Head of caudate nucleus (tissue), 42 donors: ENCODE measurements around the gene TIMP3.
A peak's percentile ranks its signal among the peaks of the same experiment; 100 is the strongest.

Experiments used
- DNase-seq, 42 donors: peaks; one replicate each; pipeline versions ENCODE4 v3.0.0 to v3.0.0-alpha.2; 2020 to 2021; ENCODE audit warnings: mixed read lengths in 7 of 42
- intact Hi-C: fragments of 100-400 bp; cut with DNase I; formaldehyde crosslinking; loops from one replicate; pipeline ENCODE4 v1.15.0; 2022

Gene TIMP3

DNA sequence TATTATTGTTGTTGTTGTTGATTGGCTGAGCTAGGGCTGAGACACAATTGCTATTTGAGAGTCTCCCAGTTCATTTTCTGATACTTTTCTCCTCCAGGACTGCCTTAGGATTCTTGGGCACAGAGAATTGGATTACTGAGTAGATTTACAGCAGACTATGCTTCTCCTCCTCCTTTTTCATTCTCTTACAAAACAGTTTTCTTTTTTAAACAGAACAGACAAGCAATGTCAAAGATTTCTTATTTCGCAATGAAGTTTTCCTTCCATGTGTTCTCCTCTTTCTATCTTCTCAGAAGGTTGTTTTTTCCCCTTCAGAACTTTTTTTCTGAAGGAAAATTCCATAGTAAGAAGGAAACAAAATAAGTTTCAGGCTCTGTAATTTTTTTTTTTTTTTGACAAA lies 19.8 kb upstream of the TIMP3 start:
- DNase-seq = no peak
- intact Hi-C loops = no loop called here

- intact Hi-C loops = no loop called here
- no peak for DNase-seq
These were observed 16.0 kb upstream of the TIMP3 start for GRCh38 chr22:32785321-32786026.

- intact Hi-C loops = no loop called here
- no peak for DNase-seq
These were observed 15.5 kb upstream of the TIMP3 start for GRCh38 chr22:32786027-32786418.

- DNase-seq = peak in 2 of 42 donors; percentile 9 to 18
- intact Hi-C loops = no loop called here
These were observed 12.4 kb upstream of the TIMP3 start for GRCh38 chr22:32788904-32789624.

DNA sequence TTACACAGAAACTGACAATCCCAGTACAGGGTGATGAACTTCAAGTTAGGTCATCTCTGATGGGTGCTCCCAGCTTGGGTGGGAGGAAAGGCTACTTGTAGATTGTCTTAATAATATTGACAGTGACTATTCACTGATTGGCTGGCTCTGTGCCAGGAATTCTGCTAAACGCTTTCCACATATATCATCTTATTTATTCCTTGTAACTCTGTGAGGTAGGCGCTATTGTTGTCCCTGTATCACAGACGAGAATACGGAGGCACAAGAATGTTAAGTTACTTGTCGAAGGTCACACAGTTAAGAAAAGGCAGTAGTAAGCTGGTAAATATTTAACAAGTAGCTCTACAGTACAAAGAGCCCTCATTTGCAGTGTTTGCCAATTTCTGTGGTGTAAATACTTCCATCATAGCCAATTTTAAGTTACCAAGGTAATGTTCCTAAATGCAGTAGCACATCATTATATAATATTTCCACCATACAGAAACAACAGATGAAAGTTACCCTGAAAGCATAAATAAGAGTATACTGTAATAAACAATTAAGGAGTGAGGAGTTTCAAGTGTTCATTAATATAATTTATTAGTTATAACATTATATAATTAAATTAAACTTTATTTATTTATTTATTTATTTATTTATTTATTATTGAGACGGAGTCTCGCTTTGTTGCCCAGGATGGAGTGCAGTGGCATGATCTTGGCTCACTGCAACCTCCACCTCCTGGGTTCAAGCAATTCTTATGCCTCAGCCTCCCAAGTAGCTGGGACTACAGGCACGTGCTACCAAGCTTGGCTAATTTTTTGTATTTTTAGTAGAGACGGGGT lies 11.5 kb upstream of the TIMP3 start:
- intact Hi-C loops = no loop called here
- DNase-seq = no peak

DNA sequence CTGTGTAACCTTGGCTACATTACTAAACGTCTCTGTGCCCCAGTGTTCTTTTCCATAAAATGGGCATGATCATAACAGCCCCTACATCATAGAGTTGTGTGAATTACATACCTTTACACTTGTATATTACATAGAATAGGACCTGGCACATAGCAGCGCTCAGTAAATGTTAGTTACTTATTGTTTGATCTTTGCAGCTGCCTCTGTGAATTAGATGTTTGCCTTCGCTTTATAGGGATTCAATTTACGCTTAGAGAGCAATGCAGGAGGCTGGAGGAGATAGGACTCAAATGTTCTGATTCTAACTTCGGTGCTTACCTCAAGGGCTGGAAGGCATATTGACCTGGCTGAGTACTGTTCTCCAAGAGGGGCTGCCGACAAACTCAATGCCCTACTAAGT lies 10.4 kb upstream of the TIMP3 start:
- DNase-seq = no peak
- intact Hi-C loops = no loop called here

- no peak for DNase-seq
- intact Hi-C loops = no loop called here
These were observed 10.0 kb upstream of the TIMP3 start for GRCh38 chr22:32791485-32791884.

DNA sequence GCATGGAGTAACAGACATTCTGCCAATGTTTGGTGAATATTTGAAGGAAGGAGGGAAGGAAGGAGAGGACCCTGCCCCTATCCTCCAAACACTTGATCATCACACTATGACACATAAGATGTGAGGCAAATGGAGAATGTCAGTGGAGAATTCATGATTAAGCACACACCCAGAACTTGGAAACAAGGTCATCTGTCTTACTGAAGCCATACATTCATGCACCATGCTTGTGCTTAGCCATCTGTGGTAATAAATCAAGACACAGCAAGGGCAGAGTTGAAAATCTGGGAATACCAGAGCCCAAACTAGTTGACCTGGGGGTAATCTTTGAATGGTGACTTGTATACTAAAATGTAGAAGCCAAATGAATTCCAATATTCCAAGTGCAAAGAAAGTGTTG lies 7.9 kb upstream of the TIMP3 start:
- intact Hi-C loops = no loop called here
- DNase-seq = no peak

- DNase-seq = peak in 38 of 42 donors; percentile 30 to 81 (median 58)
- intact Hi-C loops = no loop called here
These were observed 6.9 kb upstream of the TIMP3 start for GRCh38 chr22:32794449-32795213.

DNA sequence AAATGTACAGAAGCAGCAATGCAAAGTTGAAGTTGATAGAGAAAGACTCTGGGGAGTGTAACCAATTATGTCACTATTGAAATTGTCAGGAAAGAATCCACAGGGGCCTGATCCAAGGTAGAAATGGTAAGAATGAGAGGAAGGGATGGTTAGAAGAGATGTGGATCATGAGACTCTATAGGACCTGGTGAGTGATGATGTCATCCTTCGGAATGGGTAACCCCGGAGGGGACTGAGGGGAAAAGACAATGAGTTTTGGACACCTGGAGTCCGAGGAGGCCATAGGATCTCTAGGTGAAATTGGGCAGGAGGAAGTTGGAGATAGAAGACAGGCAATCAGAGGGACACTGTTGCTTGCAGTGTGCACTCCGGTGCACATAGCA lies 6.3 kb upstream of the TIMP3 start:
- no peak for DNase-seq
- intact Hi-C loops = no loop called here

- DNase-seq = peak; percentile 63 to 92 (median 83)
- intact Hi-C loops = loop anchor here (2.0 kb wide), 2 partner anchors 136 to 268 kb away; no protein-coding TSS in a partner anchor
These were observed 4.5 kb upstream of the TIMP3 start for GRCh38 chr22:32796865-32797573.

GRCh38 chr22:32799496-32799895 lies 2.0 kb upstream of the TIMP3 start:
- no peak for DNase-seq
- intact Hi-C loops = no loop called here

DNA sequence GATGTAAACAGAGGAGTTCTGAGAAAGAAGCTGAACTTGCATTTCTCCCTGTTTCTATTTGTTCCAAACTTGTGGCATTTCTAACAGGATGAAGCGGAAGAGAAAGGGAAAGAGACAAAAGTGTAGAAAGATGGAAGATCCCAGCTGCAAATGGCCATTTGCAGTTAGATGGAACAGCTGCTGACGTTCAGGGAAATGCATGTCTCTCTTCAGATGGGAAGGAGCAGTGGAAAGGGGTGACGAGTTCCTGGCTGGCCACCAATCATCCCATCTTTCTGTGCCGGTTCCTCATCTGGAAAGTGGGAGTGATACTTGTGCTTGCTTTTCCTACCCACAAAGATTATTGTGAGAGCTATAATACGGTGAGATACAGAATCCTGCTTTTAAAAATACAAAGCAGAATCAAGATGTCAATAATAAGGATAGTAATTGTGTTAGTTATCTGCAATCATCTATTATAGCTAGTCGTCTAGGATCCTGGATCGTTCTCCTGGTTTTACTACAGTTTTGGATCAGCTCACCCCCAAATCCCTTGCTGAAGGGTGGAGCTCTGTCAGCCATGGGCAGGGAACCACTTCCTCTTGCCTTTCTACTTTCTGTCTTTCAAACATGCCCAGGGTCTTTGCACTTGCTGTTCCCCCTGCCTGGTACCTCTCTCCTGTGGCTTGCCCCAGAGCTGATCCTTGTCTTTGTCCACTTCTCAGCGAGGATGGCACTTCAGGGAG lies 1.2 kb upstream of the TIMP3 start:
- intact Hi-C loops = loop anchor here (10.0 kb wide), 1 partner anchor 194 kb away; no protein-coding TSS in a partner anchor
- no peak for DNase-seq

DNA sequence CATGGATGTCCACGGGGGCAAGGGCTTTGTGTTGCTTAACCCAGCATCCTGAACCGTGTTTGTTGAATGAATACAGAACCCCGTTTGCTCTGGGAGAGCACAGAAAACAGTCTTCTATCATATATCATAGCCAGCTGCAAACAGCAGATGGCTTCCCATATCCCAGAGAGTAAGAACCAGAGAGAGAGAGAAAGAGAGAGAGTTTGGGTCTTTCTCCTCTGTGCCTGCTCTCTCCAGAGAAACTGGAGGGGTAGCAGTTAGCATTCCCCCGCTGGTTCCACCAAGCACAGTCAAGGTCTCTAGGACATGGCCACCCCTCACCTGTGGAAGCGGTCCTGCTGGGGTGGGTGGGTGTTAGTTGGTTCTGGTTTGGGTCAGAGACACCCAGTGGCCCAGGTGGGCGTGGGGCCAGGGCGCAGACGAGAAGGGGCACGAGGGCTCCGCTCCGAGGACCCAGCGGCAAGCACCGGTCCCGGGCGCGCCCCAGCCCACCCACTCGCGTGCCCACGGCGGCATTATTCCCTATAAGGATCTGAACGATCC lies 440 bp upstream of the TIMP3 start:
- intact Hi-C loops = loop anchor here (10.0 kb wide), 1 partner anchor 194 kb away; no protein-coding TSS in a partner anchor
- DNase-seq = no peak

DNA sequence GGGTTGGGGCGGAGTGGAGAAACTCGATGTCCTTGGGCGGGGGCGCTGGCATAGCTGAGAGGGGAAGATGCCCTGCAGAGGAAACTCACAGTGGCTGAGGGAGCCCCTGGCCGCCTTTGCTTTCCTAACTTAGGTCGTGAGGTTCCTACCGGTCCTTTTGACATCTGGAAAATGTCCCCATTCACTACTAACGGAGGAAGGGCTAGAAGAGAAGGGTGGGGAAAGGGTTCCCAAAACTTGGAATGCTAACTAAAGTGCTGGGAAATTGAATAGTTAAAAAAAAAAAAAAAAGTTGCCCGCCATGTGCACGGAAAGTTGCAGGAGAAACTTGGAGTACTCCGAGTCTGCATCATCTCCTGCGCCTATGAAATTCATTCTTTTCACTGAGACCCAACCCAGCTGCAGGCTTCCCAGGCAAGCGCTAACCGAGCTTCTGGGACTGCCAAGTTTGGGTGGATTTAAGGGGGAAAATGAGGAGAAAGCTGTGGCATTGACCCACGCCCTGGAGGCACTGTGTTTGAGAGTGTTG lies 796 bp downstream of the TIMP3 start:
- no peak for DNase-seq
- intact Hi-C loops = loop anchor here (10.0 kb wide), 1 partner anchor 192 kb away; no protein-coding TSS in a partner anchor

- no peak for DNase-seq
These were observed 1.7 kb downstream of the TIMP3 start for GRCh38 chr22:32803020-32803737.

More at GRCh38 chr22:32803020-32803737, 1.7 kb downstream of the TIMP3 start:
- intact Hi-C loops = loop anchor here (10.0 kb wide), 1 partner anchor 192 kb away; no protein-coding TSS in a partner anchor
